Measurements from ENCODE around the gene CYBC1.

The CYBC1 gene

DNA sequence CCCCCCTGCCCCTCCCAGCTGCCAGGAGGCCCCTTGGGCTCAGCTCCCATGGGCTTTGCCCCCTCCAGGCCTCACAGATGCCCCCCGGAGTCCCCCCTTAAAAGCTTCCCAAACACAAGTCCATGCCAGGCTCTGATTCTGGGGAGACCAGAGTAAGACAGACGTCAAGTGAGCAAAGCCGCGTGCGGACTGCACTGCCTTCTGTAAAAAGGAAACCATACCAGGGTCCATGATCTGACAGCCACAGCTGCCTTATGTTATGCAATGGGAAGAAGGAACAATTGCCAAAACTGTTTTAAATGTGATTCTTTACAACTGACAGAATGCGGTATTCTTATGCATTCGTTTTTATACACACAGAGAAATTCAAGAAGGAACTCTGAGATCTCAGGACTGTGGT lies 50.3 kb downstream of the CYBC1 start:
- no peaks in the 10 kb centered on the region for H3K4me1 ChIP-seq (ENCODE audit: control insufficient read depth, low read depth, low read length)
- H3K4me3 ChIP-seq (ENCODE audit: low read length) = no peak overlapping the region
- no peak overlapping the region for H4K5ac ChIP-seq (ENCODE audit: low read length)
- no peak overlapping the region for H2BK5ac ChIP-seq (ENCODE audit: low read length)
- H3K23ac ChIP-seq (ENCODE audit: low read length) = no peak overlapping the region
- no peaks in the 10 kb centered on the region for H3K27me3 ChIP-seq (ENCODE audit: insufficient read depth, low read length, poor library complexity)
- H3K18ac ChIP-seq (ENCODE audit: low read length) = no peak overlapping the region
- H3K79me1 ChIP-seq (ENCODE audit: low read length) = no peaks in the 10 kb centered on the region
- no peak overlapping the region for H3K9ac ChIP-seq (ENCODE audit: low read length)
- H3K4me2 ChIP-seq (ENCODE audit: low read length) = no peak overlapping the region
- H4K8ac ChIP-seq (ENCODE audit: low read depth, low read length) = no peak overlapping the region
- no peaks in the 10 kb centered on the region for H3K36me3 ChIP-seq (ENCODE audit: control insufficient read depth, insufficient read depth, low read length)
- H3K4ac ChIP-seq (ENCODE audit: low read depth, low read length) = no peak overlapping the region
- H2BK120ac ChIP-seq (ENCODE audit: low read depth, low read length) = no peak overlapping the region
- H3K27ac ChIP-seq (ENCODE audit: low read depth, low read length) = no peak overlapping the region
- H2BK15ac ChIP-seq (replicated peaks; ENCODE audit: low read depth) = no peak overlapping the region
- WGBS (ENCODE audit: extremely low coverage, insufficient coverage, low lambda C conversion rate) = no CpG with 5 or more reads among the region's 7 CpGs
- no peak overlapping the region for H3K56ac ChIP-seq (ENCODE audit: low read length)
- no peaks in the 10 kb centered on the region for H3K79me2 ChIP-seq (ENCODE audit: control insufficient read depth, insufficient read depth, low read length)
- no peak overlapping the region for H2AK5ac ChIP-seq (ENCODE audit: low read length)
- no peak for DNase-seq

DNA sequence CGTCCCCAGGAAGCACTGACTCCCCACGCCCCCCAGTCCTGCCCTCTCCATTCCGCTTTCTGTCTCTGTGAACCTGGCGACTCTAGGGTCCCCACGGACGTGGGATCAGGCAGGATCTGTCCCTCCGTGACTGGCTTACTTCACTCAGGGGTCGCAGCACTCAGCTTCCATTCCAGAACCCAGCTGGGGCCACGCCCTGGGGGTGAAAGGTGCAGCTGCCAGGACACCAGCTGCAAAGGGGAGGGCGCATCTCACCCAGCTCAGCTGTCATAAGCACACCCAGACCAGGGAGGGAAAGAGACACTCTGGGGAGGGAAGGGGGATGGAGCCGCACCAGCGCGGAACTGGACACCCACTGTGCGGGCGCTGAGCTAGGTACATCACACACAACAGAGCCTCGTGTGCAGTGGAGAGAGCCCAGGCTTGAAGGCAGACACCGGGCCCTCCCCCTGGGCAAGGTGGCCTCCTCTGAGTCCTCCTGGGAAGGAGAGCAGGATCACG lies 50.9 kb downstream of the CYBC1 start:
- Histone ChIP-seq H3K23ac (ENCODE audit: low read length) (no peak overlapping the region), H3K9ac (ENCODE audit: low read length) (no peak overlapping the region), H3K79me2 (ENCODE audit: control insufficient read depth, insufficient read depth, low read length) (no peaks in the 10 kb centered on the region), H4K8ac (ENCODE audit: low read depth, low read length) (no peak overlapping the region), H4K5ac (ENCODE audit: low read length) (no peak overlapping the region), H3K56ac (ENCODE audit: low read length) (no peak overlapping the region), H3K4me3 (ENCODE audit: low read length) (no peak overlapping the region), H3K4ac (ENCODE audit: low read depth, low read length) (no peak overlapping the region), H2BK5ac (ENCODE audit: low read length) (no peak overlapping the region), H3K4me1 (ENCODE audit: control insufficient read depth, low read depth, low read length) (no peaks in the 10 kb centered on the region), H2BK15ac (replicated peaks; ENCODE audit: low read depth) (no peak overlapping the region), H3K27ac (ENCODE audit: low read depth, low read length) (no peak overlapping the region), H3K27me3 (ENCODE audit: insufficient read depth, low read length, poor library complexity) (no peaks in the 10 kb centered on the region), H3K36me3 (ENCODE audit: control insufficient read depth, insufficient read depth, low read length) (no peaks in the 10 kb centered on the region), H3K79me1 (ENCODE audit: low read length) (no peaks in the 10 kb centered on the region), H2BK120ac (ENCODE audit: low read depth, low read length) (no peak overlapping the region), H3K18ac (ENCODE audit: low read length) (no peak overlapping the region), H2AK5ac (ENCODE audit: low read length) (no peak overlapping the region), H3K4me2 (ENCODE audit: low read length) (no peak overlapping the region)
- WGBS (ENCODE audit: extremely low coverage, insufficient coverage, low lambda C conversion rate) = no CpG with 5 or more reads among the region's 18 CpGs
- no peak for DNase-seq

DNA sequence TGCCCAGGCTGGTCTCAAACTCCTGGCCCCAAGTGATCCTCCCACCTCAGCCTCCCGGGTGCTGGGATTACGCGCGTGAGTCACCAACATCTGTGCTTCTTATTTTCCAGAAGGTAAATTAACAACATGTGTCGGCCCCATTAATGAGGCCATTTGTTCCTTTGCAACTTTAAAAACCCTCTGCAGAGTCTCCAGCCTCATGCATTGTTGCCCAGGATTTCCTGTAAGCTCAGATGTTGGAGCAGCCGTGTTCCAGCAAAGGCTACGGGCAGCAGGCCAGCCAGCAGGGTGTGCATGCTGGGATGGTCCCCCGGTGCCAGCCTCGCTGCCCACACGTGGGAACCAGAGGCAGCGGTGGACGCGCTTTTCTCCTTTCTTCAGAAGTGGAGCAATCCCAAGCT lies 51.5 kb downstream of the CYBC1 start:
- no peak overlapping the region for H3K56ac ChIP-seq (ENCODE audit: low read length)
- no CpG with 5 or more reads among the region's 13 CpGs for WGBS (ENCODE audit: extremely low coverage, insufficient coverage, low lambda C conversion rate)
- no peaks in the 10 kb centered on the region for H3K4me1 ChIP-seq (ENCODE audit: control insufficient read depth, low read depth, low read length)
- no peaks in the 10 kb centered on the region for H3K79me2 ChIP-seq (ENCODE audit: control insufficient read depth, insufficient read depth, low read length)
- no peaks in the 10 kb centered on the region for H3K79me1 ChIP-seq (ENCODE audit: low read length)
- no peak overlapping the region for H2AK5ac ChIP-seq (ENCODE audit: low read length)
- no peak overlapping the region for H2BK120ac ChIP-seq (ENCODE audit: low read depth, low read length)
- H4K5ac ChIP-seq (ENCODE audit: low read length) = no peak overlapping the region
- no peak for DNase-seq
- no peaks in the 10 kb centered on the region for H3K36me3 ChIP-seq (ENCODE audit: control insufficient read depth, insufficient read depth, low read length)
- no peak overlapping the region for H4K8ac ChIP-seq (ENCODE audit: low read depth, low read length)
- H3K27ac ChIP-seq (ENCODE audit: low read depth, low read length) = no peak overlapping the region
- no peak overlapping the region for H3K23ac ChIP-seq (ENCODE audit: low read length)
- no peak overlapping the region for H3K4ac ChIP-seq (ENCODE audit: low read depth, low read length)
- no peak overlapping the region for H3K4me3 ChIP-seq (ENCODE audit: low read length)
- H3K27me3 ChIP-seq (ENCODE audit: insufficient read depth, low read length, poor library complexity) = no peaks in the 10 kb centered on the region
- H2BK5ac ChIP-seq (ENCODE audit: low read length) = no peak overlapping the region
- H3K9ac ChIP-seq (ENCODE audit: low read length) = no peak overlapping the region
- H3K18ac ChIP-seq (ENCODE audit: low read length) = no peak overlapping the region
- H2BK15ac ChIP-seq (replicated peaks; ENCODE audit: low read depth) = no peak overlapping the region
- H3K4me2 ChIP-seq (ENCODE audit: low read length) = no peak overlapping the region

DNA sequence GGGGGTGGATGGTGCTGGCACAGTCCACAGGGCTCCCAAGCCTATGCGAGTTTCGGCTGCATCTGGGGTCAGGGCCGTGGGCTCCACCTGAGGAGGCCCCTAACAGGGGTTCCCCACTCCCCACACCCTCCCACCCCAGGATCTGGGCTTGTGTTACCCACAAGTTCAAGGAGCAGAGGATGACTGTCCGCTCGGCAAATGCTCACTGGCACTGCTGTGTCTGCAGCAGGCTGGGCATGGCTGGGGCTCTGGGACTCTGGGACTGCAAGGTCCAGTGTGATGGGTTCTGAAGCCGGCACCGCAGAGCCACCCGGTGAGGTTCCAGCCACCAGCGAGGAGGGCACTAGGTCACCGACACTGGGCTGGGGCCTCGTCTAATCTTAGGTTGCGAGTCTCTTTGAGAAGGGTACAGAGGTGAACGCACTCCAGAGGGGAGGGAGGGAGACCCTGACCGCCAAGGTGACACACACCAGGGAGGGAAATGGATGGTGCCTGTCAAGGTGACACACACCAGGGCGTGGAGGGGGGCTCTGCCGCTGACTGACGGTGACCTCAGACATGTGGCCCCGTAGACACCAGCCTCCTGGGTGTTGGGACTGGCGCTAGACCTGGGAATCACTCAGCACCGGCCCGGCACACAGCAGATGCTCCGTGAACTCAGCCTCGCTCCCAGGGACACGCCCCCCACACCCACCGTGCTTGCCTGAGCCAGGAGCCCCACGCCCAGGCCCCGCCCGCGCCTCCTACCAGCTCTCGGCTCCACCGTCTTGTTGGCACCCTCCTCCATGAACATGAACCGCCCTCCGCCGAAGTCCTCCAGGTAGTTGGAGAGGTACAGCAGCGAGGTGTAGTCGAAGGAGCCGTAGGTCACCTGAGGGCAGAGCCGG lies 52.9 kb downstream of the CYBC1 start:
- no peaks in the 10 kb centered on the region for H3K79me1 ChIP-seq (ENCODE audit: low read length)
- H4K5ac ChIP-seq (ENCODE audit: low read length) = no peak overlapping the region
- no peak overlapping the region for H2BK120ac ChIP-seq (ENCODE audit: low read depth, low read length)
- no peaks in the 10 kb centered on the region for H3K36me3 ChIP-seq (ENCODE audit: control insufficient read depth, insufficient read depth, low read length)
- H4K8ac ChIP-seq (ENCODE audit: low read depth, low read length) = no peak overlapping the region
- no peaks in the 10 kb centered on the region for H3K79me2 ChIP-seq (ENCODE audit: control insufficient read depth, insufficient read depth, low read length)
- no peak overlapping the region for H2AK5ac ChIP-seq (ENCODE audit: low read length)
- no peak overlapping the region for H3K56ac ChIP-seq (ENCODE audit: low read length)
- H2BK15ac ChIP-seq (replicated peaks; ENCODE audit: low read depth) = no peak overlapping the region
- no peak overlapping the region for H3K4ac ChIP-seq (ENCODE audit: low read depth, low read length)
- H3K27me3 ChIP-seq (ENCODE audit: insufficient read depth, low read length, poor library complexity) = no peaks in the 10 kb centered on the region
- no peak overlapping the region for H3K4me3 ChIP-seq (ENCODE audit: low read length)
- no peak overlapping the region for H3K9ac ChIP-seq (ENCODE audit: low read length)
- H3K27ac ChIP-seq (ENCODE audit: low read depth, low read length) = no peak overlapping the region
- H3K4me1 ChIP-seq (ENCODE audit: control insufficient read depth, low read depth, low read length) = no peaks in the 10 kb centered on the region
- DNase-seq = no peak
- no peak overlapping the region for H3K4me2 ChIP-seq (ENCODE audit: low read length)
- H3K23ac ChIP-seq (ENCODE audit: low read length) = no peak overlapping the region
- H2BK5ac ChIP-seq (ENCODE audit: low read length) = no peak overlapping the region
- no peak overlapping the region for H3K18ac ChIP-seq (ENCODE audit: low read length)
- no CpG with 5 or more reads among the region's 38 CpGs for WGBS (ENCODE audit: extremely low coverage, insufficient coverage, low lambda C conversion rate)

DNA sequence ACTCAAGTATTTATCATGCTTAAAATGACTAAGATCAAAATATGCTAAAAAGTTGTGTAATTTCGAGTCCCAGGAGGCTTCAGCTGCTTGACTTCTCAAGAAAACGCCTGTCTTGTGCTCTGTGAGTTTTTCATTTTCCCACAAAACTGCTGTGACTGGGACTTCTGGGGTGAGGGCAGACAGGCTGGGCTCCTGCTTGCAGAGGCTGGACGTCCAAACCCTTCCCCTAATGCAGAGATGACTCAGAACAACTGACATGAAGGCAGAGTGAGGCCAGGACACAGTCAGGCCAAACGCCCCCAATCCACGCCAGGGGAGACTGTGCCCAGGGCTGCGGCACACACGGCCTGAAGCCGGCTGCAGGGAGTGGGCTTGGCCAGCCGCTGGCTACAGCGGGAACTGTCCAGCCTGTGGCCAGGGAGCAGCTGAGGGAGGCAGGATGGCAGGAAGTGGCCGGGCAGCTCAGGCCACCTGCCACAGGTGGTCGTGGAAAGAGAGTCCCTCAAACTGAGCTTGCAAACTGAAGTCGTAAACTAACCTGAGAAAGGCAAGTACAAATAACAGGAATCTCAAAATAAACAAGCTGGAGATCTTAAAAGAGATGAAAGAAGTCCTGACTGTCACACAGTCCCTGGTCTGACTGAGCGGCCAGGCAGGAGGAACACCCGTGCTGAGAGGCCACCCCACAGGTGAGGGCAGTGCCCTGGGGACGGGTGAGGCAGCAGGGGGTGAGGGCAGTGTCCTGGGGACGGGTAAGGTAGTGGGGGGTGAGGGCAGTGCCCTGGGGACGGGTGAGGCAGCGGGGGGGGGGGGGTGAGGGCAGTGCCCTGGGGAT lies 53.7 kb downstream of the CYBC1 start:
- Histone ChIP-seq H4K5ac (ENCODE audit: low read length) (no peak overlapping the region), H4K8ac (ENCODE audit: low read depth, low read length) (no peak overlapping the region), H2AK5ac (ENCODE audit: low read length) (no peak overlapping the region), H3K4ac (ENCODE audit: low read depth, low read length) (no peak overlapping the region), H3K36me3 (ENCODE audit: control insufficient read depth, insufficient read depth, low read length) (no peaks in the 10 kb centered on the region), H2BK120ac (ENCODE audit: low read depth, low read length) (no peak overlapping the region), H3K27me3 (ENCODE audit: insufficient read depth, low read length, poor library complexity) (no peaks in the 10 kb centered on the region), H3K4me2 (ENCODE audit: low read length) (no peak overlapping the region), H3K9ac (ENCODE audit: low read length) (no peak overlapping the region), H2BK15ac (replicated peaks; ENCODE audit: low read depth) (no peak overlapping the region), H2BK5ac (ENCODE audit: low read length) (no peak overlapping the region), H3K56ac (ENCODE audit: low read length) (no peak overlapping the region), H3K4me3 (ENCODE audit: low read length) (no peak overlapping the region), H3K4me1 (ENCODE audit: control insufficient read depth, low read depth, low read length) (no peaks in the 10 kb centered on the region), H3K18ac (ENCODE audit: low read length) (no peak overlapping the region), H3K79me1 (ENCODE audit: low read length) (no peaks in the 10 kb centered on the region), H3K79me2 (ENCODE audit: control insufficient read depth, insufficient read depth, low read length) (no peaks in the 10 kb centered on the region), H3K23ac (ENCODE audit: low read length) (no peak overlapping the region), H3K27ac (ENCODE audit: low read depth, low read length) (no peak overlapping the region)
- WGBS (ENCODE audit: extremely low coverage, insufficient coverage, low lambda C conversion rate) = no CpG with 5 or more reads among the region's 19 CpGs
- DNase-seq = no peak
